ENCODE results near the gene CMTM2. TPM values are rescaled to one million over a fixed set of nuclear protein-coding genes. Genes with fewer than 3 reads are reported as not detected.
A peak's percentile ranks its signal among the peaks of the same experiment; 100 is the strongest.

The CMTM2 gene
- total and polyA plus RNA-seq, 9 of the 15 experiments (the other 6 are each of a cell fraction or from before 2014, with no cell fraction given) = not detected

GRCh38 chr16:66552286-66553177 is 26.7 kb upstream of the CMTM2 start, which contains the start of gene CKLF (continued):
- TF ChIP-seq ZNF740 (CRISPR knock-in tag; IDR thresholded peaks at IDR 0.05) (peak; percentile 78), ZNF740 (tag; IDR thresholded peaks at IDR 0.05) (no peak; a peak in 1 of 4 replicates), ETV1 (tag; conservative IDR thresholded peaks at IDR 0.05; ENCODE audit: low read depth) (no peak), ZNF184 (CRISPR knock-in tag; IDR thresholded peaks at IDR 0.05) (no peak), PRPF4 (IDR thresholded peaks at IDR 0.05; ENCODE audit: insufficient read depth, low read depth, low read length, poor library complexity, severe bottlenecking) (no peak), HMG20A (CRISPR knock-in tag; conservative IDR thresholded peaks at IDR 0.05) (no peak), TOE1 (IDR thresholded peaks at IDR 0.05; ENCODE audit: borderline replicate concordance) (peak; percentile 77), TOE1 (CRISPR knock-in tag; IDR thresholded peaks at IDR 0.05; ENCODE audit: borderline replicate concordance, low read depth) (0 out of 2 replicates have a peak, but pooled peaks have one; percentile 81), SOX6 (IDR thresholded peaks at IDR 0.05) (0 out of 2 replicates have a peak, but pooled peaks have one; percentile 46), NFRKB (IDR thresholded peaks at IDR 0.05; ENCODE audit: low read depth) (peak; percentile 31), TAF9B (IDR thresholded peaks at IDR 0.05; ENCODE audit: partially characterized antibody) (peak; percentile 80), BACH1 (tag; IDR thresholded peaks at IDR 0.05) (no peak; the same call in 1 of the 2 replicates), SP1 (CRISPR knock-in tag; IDR thresholded peaks at IDR 0.05) (peak; percentile 31; the same call in 1 of the 2 replicates), ZFPM2 (CRISPR knock-in tag; IDR thresholded peaks at IDR 0.05) (no peak), STAG1 (CRISPR knock-in tag; IDR thresholded peaks at IDR 0.05; ENCODE audit: borderline replicate concordance) (peak; percentile 67; the same call in 1 of the 2 replicates), OTX1 (CRISPR knock-in tag; IDR thresholded peaks at IDR 0.05) (no peak; the same call in 1 of the 2 replicates), EGR1 (conservative IDR thresholded peaks at IDR 0.05) (peak; percentile 51; the same call in 1 of the 2 replicates)
- TF ChIP-seq, protein P1, sequence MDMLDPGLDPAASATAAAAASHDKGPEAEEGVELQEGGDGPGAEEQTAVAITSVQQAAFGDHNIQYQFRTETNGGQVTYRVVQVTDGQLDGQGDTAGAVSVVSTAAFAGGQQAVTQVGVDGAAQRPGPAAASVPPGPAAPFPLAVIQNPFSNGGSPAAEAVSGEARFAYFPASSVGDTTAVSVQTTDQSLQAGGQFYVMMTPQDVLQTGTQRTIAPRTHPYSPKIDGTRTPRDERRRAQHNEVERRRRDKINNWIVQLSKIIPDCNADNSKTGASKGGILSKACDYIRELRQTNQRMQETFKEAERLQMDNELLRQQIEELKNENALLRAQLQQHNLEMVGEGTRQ (CRISPR knock-in tag; IDR thresholded peaks at IDR 0.05) = no peak
- TF ChIP-seq, protein P2, sequence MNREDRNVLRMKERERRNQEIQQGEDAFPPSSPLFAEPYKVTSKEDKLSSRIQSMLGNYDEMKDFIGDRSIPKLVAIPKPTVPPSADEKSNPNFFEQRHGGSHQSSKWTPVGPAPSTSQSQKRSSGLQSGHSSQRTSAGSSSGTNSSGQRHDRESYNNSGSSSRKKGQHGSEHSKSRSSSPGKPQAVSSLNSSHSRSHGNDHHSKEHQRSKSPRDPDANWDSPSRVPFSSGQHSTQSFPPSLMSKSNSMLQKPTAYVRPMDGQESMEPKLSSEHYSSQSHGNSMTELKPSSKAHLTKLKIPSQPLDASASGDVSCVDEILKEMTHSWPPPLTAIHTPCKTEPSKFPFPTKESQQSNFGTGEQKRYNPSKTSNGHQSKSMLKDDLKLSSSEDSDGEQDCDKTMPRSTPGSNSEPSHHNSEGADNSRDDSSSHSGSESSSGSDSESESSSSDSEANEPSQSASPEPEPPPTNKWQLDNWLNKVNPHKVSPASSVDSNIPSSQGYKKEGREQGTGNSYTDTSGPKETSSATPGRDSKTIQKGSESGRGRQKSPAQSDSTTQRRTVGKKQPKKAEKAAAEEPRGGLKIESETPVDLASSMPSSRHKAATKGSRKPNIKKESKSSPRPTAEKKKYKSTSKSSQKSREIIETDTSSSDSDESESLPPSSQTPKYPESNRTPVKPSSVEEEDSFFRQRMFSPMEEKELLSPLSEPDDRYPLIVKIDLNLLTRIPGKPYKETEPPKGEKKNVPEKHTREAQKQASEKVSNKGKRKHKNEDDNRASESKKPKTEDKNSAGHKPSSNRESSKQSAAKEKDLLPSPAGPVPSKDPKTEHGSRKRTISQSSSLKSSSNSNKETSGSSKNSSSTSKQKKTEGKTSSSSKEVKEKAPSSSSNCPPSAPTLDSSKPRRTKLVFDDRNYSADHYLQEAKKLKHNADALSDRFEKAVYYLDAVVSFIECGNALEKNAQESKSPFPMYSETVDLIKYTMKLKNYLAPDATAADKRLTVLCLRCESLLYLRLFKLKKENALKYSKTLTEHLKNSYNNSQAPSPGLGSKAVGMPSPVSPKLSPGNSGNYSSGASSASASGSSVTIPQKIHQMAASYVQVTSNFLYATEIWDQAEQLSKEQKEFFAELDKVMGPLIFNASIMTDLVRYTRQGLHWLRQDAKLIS (CRISPR knock-in tag; IDR thresholded peaks at IDR 0.05) = peak; percentile 93
- TF ChIP-seq, protein P3, sequence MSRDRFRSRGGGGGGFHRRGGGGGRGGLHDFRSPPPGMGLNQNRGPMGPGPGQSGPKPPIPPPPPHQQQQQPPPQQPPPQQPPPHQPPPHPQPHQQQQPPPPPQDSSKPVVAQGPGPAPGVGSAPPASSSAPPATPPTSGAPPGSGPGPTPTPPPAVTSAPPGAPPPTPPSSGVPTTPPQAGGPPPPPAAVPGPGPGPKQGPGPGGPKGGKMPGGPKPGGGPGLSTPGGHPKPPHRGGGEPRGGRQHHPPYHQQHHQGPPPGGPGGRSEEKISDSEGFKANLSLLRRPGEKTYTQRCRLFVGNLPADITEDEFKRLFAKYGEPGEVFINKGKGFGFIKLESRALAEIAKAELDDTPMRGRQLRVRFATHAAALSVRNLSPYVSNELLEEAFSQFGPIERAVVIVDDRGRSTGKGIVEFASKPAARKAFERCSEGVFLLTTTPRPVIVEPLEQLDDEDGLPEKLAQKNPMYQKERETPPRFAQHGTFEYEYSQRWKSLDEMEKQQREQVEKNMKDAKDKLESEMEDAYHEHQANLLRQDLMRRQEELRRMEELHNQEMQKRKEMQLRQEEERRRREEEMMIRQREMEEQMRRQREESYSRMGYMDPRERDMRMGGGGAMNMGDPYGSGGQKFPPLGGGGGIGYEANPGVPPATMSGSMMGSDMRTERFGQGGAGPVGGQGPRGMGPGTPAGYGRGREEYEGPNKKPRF (IDR thresholded peaks at IDR 0.05; ENCODE audit: low read depth, low read length) = no peak

All from K562 (cell line).